GM23338 (cell line): ENCODE measurements around the gene TIRAP. TPM values are rescaled to one million over a fixed set of nuclear protein-coding genes. Genes with fewer than 3 reads are reported as not detected.

Source experiments
- ATAC-seq: fragments of 200-7000 bp; cut with Tn5 transposase; 3 replicates; pipeline ENCODE4 v1.9.1; 2020
- DNase-seq: peaks from one replicate; pipeline ENCODE4 v3.0.0-alpha.2; 2015; ENCODE audit warnings: low spot score
- H2AFZ ChIP-seq: fragments of 200-600 bp; sonication (generic); 2 replicates; pipeline ENCODE4 v1.8.0; 2016; ENCODE audit warnings: antibody characterized with exemption, mild to moderate bottlenecking, moderate library complexity
- H3F3A ChIP-seq: fragments of 200-600 bp; sonication (generic); replicated peaks from 2 replicates; pipeline ENCODE4 v1.8.0; 2017; ENCODE audit warnings: antibody characterized with exemption, mixed run types, low read depth
- H3K27ac ChIP-seq: fragments of 200-600 bp; sonication (generic); 2 replicates; pipeline ENCODE4 v1.6.1; 2016; ENCODE audit warnings: low read depth
- H3K27me3 ChIP-seq: fragments of 200-600 bp; sonication (generic); 2 replicates; pipeline ENCODE4 v1.8.0; 2016; ENCODE audit warnings: mild to moderate bottlenecking, mixed run types, moderate library complexity; ENCODE audit not compliant: insufficient read depth
- H3K36me3 ChIP-seq: fragments of 200-600 bp; sonication (generic); 2 replicates; pipeline ENCODE4 v1.8.0; 2016; ENCODE audit warnings: mild to moderate bottlenecking; ENCODE audit not compliant: insufficient read depth
- H3K4me1 ChIP-seq: fragments of 200-600 bp; sonication (generic); 2 replicates; pipeline ENCODE4 v1.8.0; 2016; ENCODE audit warnings: mild to moderate bottlenecking, moderate library complexity; ENCODE audit not compliant: insufficient read depth
- H3K4me2 ChIP-seq: fragments of 200-600 bp; sonication (generic); 2 replicates; pipeline ENCODE4 v1.7.1; 2017; ENCODE audit warnings: mixed run types
- H3K4me3 ChIP-seq: fragments of 200-600 bp; sonication (generic); 2 replicates; pipeline ENCODE4 v1.6.1; 2016; ENCODE audit warnings: mixed run types
- H3K79me2 ChIP-seq: fragments of 200-600 bp; sonication (generic); replicated peaks from 2 replicates; pipeline ENCODE4 v1.8.0; 2017; ENCODE audit warnings: mild to moderate bottlenecking; ENCODE audit not compliant: insufficient read depth
- H3K9me2 ChIP-seq: fragments of 200-600 bp; sonication (generic); 2 replicates; pipeline ENCODE4 v1.8.0; 2017; ENCODE audit not compliant: insufficient read depth
- H4K20me1 ChIP-seq: fragments of 200-600 bp; sonication (generic); replicated peaks from 2 replicates; pipeline ENCODE4 v1.8.0; 2017; ENCODE audit warnings: mild to moderate bottlenecking; ENCODE audit not compliant: insufficient read depth
- H3K27ac Mint-ChIP-seq: 2 replicates; pipeline ENCODE4 v1.8.0; 2020; ENCODE audit warnings: inconsistent platforms, mild to moderate bottlenecking, moderate library complexity, mixed read lengths
- H3K27me3 Mint-ChIP-seq: 3 replicates; pipeline ENCODE4 v1.8.0; 2022; ENCODE audit warnings: low read depth, mild to moderate bottlenecking, moderate library complexity, mixed read lengths, inconsistent platforms; ENCODE audit not compliant: insufficient read depth, poor library complexity
- H3K36me3 Mint-ChIP-seq: 3 replicates; pipeline ENCODE4 v1.8.0; 2021; ENCODE audit warnings: low read depth, mild to moderate bottlenecking, inconsistent platforms, moderate library complexity, mixed read lengths
- H3K4me1 Mint-ChIP-seq: 3 replicates; pipeline ENCODE4 v1.8.0; 2020; ENCODE audit warnings: mild to moderate bottlenecking, inconsistent platforms, mixed read lengths
- H3K4me3 Mint-ChIP-seq: 3 replicates; pipeline ENCODE4 v1.8.0; 2021; ENCODE audit warnings: moderate library complexity, mild to moderate bottlenecking, inconsistent platforms, mixed read lengths
- H3K9me3 Mint-ChIP-seq: 3 replicates; pipeline ENCODE4 v1.8.0; 2020; ENCODE audit warnings: moderate library complexity, mild to moderate bottlenecking, inconsistent platforms, mixed read lengths
- CREB1 ChIP-seq: fragments of 250-450 bp; sonication (Bioruptor Pico); IDR thresholded peaks from 2 replicates; pipeline ENCODE4 v1.5.0; 2020; ENCODE audit warnings: low read depth, mild to moderate bottlenecking, moderate library complexity
- EZH2 ChIP-seq: fragments of 200-600 bp; sonication (generic); IDR thresholded peaks from one replicate; pipeline ENCODE4 v1.8.0; 2017; ENCODE audit warnings: antibody characterized with exemption, mild to moderate bottlenecking, low read depth; ENCODE audit not compliant: unreplicated experiment
- NANOG ChIP-seq: IDR thresholded peaks from 2 replicates; pipeline ENCODE4 v1.6.1; 2016; ENCODE audit warnings: antibody characterized with exemption, borderline replicate concordance
- POLR2AphosphoS5 ChIP-seq: IDR thresholded peaks from 2 replicates; pipeline ENCODE4 v1.6.1; 2016; ENCODE audit warnings: antibody characterized with exemption, low read depth
- STAT1 ChIP-seq: IDR thresholded peaks from one replicate; pipeline ENCODE4 v1.6.1; 2016; ENCODE audit warnings: antibody characterized with exemption; ENCODE audit not compliant: unreplicated experiment
- ZNF114 ChIP-seq: fragments of 250-450 bp; sonication (Bioruptor Pico); IDR thresholded peaks from 2 replicates; pipeline ENCODE4 v1.5.0; 2020; ENCODE audit warnings: mild to moderate bottlenecking, moderate library complexity
- ZNF331 ChIP-seq: fragments of 250-450 bp; sonication (Bioruptor Pico); IDR thresholded peaks from 2 replicates; pipeline ENCODE4 v1.5.0; 2020; ENCODE audit warnings: low read depth, mild to moderate bottlenecking, moderate library complexity
- polyA plus RNA-seq: library from polyadenylated mRNA; unstranded; fragments of >200 nt; fragmentation: Nextera tagmentation; extraction: Ambion mirVana; gene quantifications from 2 replicates; pipeline ENCODE4 v1.2.1, GENCODE V29; 2016
- total RNA-seq: library from RNA; depleted of rRNA; stranded (reverse); fragments of >200 nt; shearing (Covaris generic); gene quantifications from 2 replicates; pipeline ENCODE4 v1.2.3, GENCODE V29; 2014
- TF ChIP-seq, protein P1 (sequence below): fragments of 250-450 bp; sonication (Bioruptor Pico); IDR thresholded peaks from 2 replicates; pipeline ENCODE4 v1.5.0; 2020; ENCODE audit warnings: mild to moderate bottlenecking, moderate library complexity

TIRAP gene
- total and polyA plus RNA-seq, 2 experiments from 2014 or later = 1.1 to 3.4 TPM

DNA sequence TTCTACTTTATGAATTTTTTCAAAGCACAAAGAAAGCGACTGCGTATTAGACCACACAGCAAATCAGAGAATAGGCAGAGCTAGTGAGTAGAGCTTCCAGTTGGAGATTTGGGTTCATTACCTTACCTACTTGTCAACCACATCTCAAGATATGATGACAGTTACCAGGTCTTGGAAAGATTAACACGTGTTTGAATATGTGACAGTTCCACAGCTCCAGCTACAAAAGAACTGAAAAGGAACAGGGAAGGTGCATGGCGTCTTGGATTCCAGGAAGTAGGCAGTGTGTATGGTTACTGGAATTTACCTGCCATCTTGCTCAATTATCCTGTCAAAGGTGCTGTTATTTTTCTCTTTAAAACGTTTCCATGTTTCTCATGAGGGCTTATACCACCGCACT is 5.3 kb downstream of the TIRAP start (continued):
- TF ChIP-seq, protein P1, sequence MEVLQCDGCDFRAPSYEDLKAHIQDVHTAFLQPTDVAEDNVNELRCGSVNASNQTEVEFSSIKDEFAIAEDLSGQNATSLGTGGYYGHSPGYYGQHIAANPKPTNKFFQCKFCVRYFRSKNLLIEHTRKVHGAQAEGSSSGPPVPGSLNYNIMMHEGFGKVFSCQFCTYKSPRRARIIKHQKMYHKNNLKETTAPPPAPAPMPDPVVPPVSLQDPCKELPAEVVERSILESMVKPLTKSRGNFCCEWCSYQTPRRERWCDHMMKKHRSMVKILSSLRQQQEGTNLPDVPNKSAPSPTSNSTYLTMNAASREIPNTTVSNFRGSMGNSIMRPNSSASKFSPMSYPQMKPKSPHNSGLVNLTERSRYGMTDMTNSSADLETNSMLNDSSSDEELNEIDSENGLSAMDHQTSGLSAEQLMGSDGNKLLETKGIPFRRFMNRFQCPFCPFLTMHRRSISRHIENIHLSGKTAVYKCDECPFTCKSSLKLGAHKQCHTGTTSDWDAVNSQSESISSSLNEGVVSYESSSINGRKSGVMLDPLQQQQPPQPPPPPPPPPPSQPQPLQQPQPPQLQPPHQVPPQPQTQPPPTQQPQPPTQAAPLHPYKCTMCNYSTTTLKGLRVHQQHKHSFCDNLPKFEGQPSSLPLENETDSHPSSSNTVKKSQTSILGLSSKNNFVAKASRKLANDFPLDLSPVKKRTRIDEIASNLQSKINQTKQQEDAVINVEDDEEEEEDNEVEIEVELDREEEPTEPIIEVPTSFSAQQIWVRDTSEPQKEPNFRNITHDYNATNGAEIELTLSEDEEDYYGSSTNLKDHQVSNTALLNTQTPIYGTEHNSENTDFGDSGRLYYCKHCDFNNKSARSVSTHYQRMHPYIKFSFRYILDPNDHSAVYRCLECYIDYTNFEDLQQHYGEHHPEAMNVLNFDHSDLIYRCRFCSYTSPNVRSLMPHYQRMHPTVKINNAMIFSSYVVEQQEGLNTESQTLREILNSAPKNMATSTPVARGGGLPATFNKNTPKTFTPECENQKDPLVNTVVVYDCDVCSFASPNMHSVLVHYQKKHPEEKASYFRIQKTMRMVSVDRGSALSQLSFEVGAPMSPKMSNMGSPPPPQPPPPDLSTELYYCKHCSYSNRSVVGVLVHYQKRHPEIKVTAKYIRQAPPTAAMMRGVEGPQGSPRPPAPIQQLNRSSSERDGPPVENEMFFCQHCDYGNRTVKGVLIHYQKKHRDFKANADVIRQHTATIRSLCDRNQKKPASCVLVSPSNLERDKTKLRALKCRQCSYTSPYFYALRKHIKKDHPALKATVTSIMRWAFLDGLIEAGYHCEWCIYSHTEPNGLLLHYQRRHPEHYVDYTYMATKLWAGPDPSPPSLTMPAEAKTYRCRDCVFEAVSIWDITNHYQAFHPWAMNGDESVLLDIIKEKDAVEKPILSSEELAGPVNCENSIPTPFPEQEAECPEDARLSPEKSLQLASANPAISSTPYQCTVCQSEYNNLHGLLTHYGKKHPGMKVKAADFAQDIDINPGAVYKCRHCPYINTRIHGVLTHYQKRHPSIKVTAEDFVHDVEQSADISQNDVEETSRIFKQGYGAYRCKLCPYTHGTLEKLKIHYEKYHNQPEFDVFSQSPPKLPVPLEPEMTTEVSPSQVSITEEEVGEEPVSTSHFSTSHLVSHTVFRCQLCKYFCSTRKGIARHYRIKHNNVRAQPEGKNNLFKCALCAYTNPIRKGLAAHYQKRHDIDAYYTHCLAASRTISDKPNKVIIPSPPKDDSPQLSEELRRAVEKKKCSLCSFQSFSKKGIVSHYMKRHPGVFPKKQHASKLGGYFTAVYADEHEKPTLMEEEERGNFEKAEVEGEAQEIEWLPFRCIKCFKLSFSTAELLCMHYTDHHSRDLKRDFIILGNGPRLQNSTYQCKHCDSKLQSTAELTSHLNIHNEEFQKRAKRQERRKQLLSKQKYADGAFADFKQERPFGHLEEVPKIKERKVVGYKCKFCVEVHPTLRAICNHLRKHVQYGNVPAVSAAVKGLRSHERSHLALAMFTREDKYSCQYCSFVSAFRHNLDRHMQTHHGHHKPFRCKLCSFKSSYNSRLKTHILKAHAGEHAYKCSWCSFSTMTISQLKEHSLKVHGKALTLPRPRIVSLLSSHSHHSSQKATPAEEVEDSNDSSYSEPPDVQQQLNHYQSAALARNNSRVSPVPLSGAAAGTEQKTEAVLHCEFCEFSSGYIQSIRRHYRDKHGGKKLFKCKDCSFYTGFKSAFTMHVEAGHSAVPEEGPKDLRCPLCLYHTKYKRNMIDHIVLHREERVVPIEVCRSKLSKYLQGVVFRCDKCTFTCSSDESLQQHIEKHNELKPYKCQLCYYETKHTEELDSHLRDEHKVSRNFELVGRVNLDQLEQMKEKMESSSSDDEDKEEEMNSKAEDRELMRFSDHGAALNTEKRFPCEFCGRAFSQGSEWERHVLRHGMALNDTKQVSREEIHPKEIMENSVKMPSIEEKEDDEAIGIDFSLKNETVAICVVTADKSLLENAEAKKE (CRISPR knock-in tag) = no peak
- TF ChIP-seq ZNF114 (no peak), EZH2 (no peak), NANOG (no peak), CREB1 (no peak), ZNF331 (CRISPR knock-in tag) (no peak), STAT1 (no peak)

DNA sequence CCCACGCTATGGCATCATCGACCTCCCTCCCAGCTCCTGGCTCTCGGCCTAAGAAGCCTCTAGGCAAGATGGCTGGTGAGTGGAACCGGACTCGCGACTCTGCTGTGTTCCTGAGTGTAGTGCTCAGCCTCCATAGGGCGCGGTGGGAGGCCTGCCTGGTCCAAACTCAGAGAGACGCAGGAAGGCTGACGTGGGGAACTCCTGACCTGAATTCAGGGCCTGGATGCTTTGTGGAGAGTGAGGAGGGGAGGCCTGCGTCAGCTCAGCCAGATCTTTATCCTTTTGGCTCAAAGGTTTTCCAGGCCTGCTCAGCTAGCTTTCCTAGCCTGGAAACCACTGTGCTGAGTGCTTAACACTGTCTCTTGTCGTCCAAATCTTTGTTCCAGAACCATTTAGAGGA is 8.0 kb downstream of the TIRAP start:
- H3K27me3 ChIP-seq = no peaks in the 10 kb centered on the region
- peaks cover 2% of the 10 kb centered on the region for H3K27me3 Mint-ChIP-seq
- H3K27ac Mint-ChIP-seq = no peak overlapping the region
- H3K4me1 ChIP-seq = no peaks in the 10 kb centered on the region
- H4K20me1 ChIP-seq = peaks cover 4% of the 10 kb centered on the region; the same call in 1 of the 2 replicates
- H3K4me2 ChIP-seq = no peak overlapping the region
- peaks cover 14% of the 10 kb centered on the region for H3K36me3 Mint-ChIP-seq
- no peak overlapping the region for H3K27ac ChIP-seq
- no peaks in the 10 kb centered on the region for H3K9me2 ChIP-seq
- H2AFZ ChIP-seq = no peak overlapping the region
- H3K36me3 ChIP-seq = no peaks in the 10 kb centered on the region
- H3K79me2 ChIP-seq = no peaks in the 10 kb centered on the region
- H3K4me3 Mint-ChIP-seq = no peak overlapping the region
- no peaks in the 10 kb centered on the region for H3K9me3 Mint-ChIP-seq
- TF ChIP-seq POLR2AphosphoS5 (no peak), NANOG (no peak)
- ATAC-seq = no peak
- no peak overlapping the region for H3K4me3 ChIP-seq
- H3F3A ChIP-seq = peaks cover 8% of the 10 kb centered on the region; the same call in 1 of the 2 replicates
- H3K4me1 Mint-ChIP-seq = no peaks in the 10 kb centered on the region; the same call in 2 of the 3 replicates
- DNase-seq = no peak
